B cell (primary cell): Measurements from ENCODE around the gene ADRM1. TPM values are rescaled to one million over a fixed set of nuclear protein-coding genes. Genes with fewer than 3 reads are reported as not detected.

Source experiments
- ATAC-seq: fragments of 200-7000 bp; cut with Tn5 transposase; one replicate; pipeline ENCODE4 v1.10.0; 2021; ENCODE audit warnings: low read depth, mild to moderate bottlenecking, moderate number of reproducible peaks, moderate library complexity
- CTCF ChIA-PET: fragments of 350-600 bp; sonication (Branson Sonifier 250); formaldehyde crosslinking; loops from one replicate; lab custom pipeline; 2021; ENCODE audit warnings: antibody characterized with exemption, inconsistent platforms; lab: Charles Lee
- POLR2A ChIA-PET: fragments of 350-600 bp; sonication (Branson Sonifier 250); formaldehyde crosslinking; loops from one replicate; lab custom pipeline; 2021; ENCODE audit warnings: antibody characterized with exemption; lab: Charles Lee
- DNase-seq: peaks from one replicate; pipeline ENCODE4 v3.0.0; 2013
- H2AFZ ChIP-seq: 2 replicates; pipeline ENCODE4 v1.6.1; 2012; ENCODE audit warnings: mild to moderate bottlenecking, low read depth, low read length; ENCODE audit not compliant: insufficient read depth, poor library complexity, severe bottlenecking
- H3K27ac ChIP-seq, 2 donors: 1 replicate in 1 of 2; 2 replicates in 1 of 2; pipeline ENCODE4 v1.5.1; 2012 to 2013; ENCODE audit warnings: low read length in 2 of 2, mild to moderate bottlenecking in 2 of 2, moderate library complexity in 1 of 2
- H3K27me3 ChIP-seq, 4 experiments: fragments of 200-600 bp in 1 of 4; sonication (generic) in 1 of 4; replicated peaks in 1 of 4; 1 replicate in 2 of 4; 2 replicates in 2 of 4; pipeline versions ENCODE4 v1.6.1 to v1.7.0; 2013 to 2016; ENCODE audit warnings: low read length in 3 of 4, mild to moderate bottlenecking in 2 of 4, mixed read lengths in 1 of 4, moderate library complexity in 1 of 4; ENCODE audit not compliant: insufficient read depth in 4 of 4, control insufficient read depth in 3 of 4; ENCODE audit errors: control extremely low read depth in 1 of 4
- H3K36me3 ChIP-seq, 2 experiments: replicated peaks in 1 of 2; 1 replicate in 1 of 2; 2 replicates in 1 of 2; pipeline versions ENCODE4 v1.6.1 to v1.7.1; 2013; ENCODE audit warnings: low read length in 1 of 2; ENCODE audit not compliant: insufficient read depth in 2 of 2, control insufficient read depth in 1 of 2; ENCODE audit errors: control extremely low read depth in 1 of 2, extremely low read depth in 1 of 2
- H3K4me1 ChIP-seq, 2 donors: fragments of 200-600 bp in 1 of 2; sonication (generic) in 1 of 2; 1 replicate in 1 of 2; 2 replicates in 1 of 2; pipeline versions ENCODE4 v1.5.1 to v1.6.1; 2013 to 2017; ENCODE audit warnings: low read length in 2 of 2; ENCODE audit not compliant: control insufficient read depth in 2 of 2, insufficient read depth in 2 of 2
- H3K4me2 ChIP-seq: replicated peaks from 2 replicates; pipeline ENCODE3; 2012; ENCODE audit warnings: mild to moderate bottlenecking, low read depth, low read length; ENCODE audit not compliant: poor library complexity, severe bottlenecking
- H3K4me3 ChIP-seq, 5 experiments: fragments of 200-600 bp in 1 of 5; sonication (generic) in 1 of 5; 1 replicate in 3 of 5; 2 replicates in 2 of 5; pipeline versions ENCODE4 v1.5.1 to v1.7.0; 2011 to 2016; ENCODE audit warnings: low read length in 4 of 5, mild to moderate bottlenecking in 4 of 5, low read depth in 2 of 5, control low read depth in 1 of 5, moderate library complexity in 1 of 5; ENCODE audit not compliant: insufficient read depth in 1 of 5; ENCODE audit errors: control extremely low read depth in 1 of 5, extremely low read depth in 1 of 5
- H3K79me2 ChIP-seq: fragments of 200-600 bp; sonication (generic); one replicate; pipeline ENCODE4 v1.6.0; 2016; ENCODE audit warnings: low read length; ENCODE audit not compliant: control insufficient read depth, insufficient read depth
- H3K9ac ChIP-seq: fragments of 200-600 bp; sonication (generic); 2 replicates; pipeline ENCODE4 v1.6.1; 2017; ENCODE audit warnings: mild to moderate bottlenecking, low read length, moderate library complexity
- H3K9me3 ChIP-seq, 3 donors: one replicate each; pipeline versions ENCODE4 v1.6.1 to v1.7.1; 2013; ENCODE audit warnings: low read length in 2 of 3; ENCODE audit not compliant: control insufficient read depth in 2 of 3, insufficient read depth in 1 of 3; ENCODE audit errors: control extremely low read depth in 1 of 3
- H4K20me1 ChIP-seq: 2 replicates; pipeline ENCODE4 v1.6.0; 2012; ENCODE audit warnings: mild to moderate bottlenecking, low read length; ENCODE audit not compliant: insufficient read depth, control insufficient read depth, poor library complexity, severe bottlenecking
- H3K27ac Mint-ChIP-seq: one replicate; pipeline ENCODE4 v1.8.0; 2021; ENCODE audit warnings: mixed read lengths
- H3K27me3 Mint-ChIP-seq: one replicate; pipeline ENCODE4 v1.8.0; 2021; ENCODE audit warnings: mixed read lengths
- H3K4me1 Mint-ChIP-seq: one replicate; pipeline ENCODE4 v1.8.0; 2021; ENCODE audit warnings: mixed read lengths
- H3K4me3 Mint-ChIP-seq: one replicate; pipeline ENCODE4 v1.8.0; 2021; ENCODE audit warnings: mixed read lengths
- H3K9me3 Mint-ChIP-seq: one replicate; pipeline ENCODE4 v1.8.0; 2022; ENCODE audit warnings: mixed read lengths; ENCODE audit not compliant: insufficient read depth
- EZH2 ChIP-seq: IDR thresholded peaks from 2 replicates; pipeline ENCODE4 v1.6.1; 2012; ENCODE audit warnings: borderline replicate concordance, low read depth, mild to moderate bottlenecking, moderate library complexity, low read length; ENCODE audit not compliant: insufficient read depth, poor library complexity, severe bottlenecking
- WGBS: methylation state at CpG from one replicate; pipeline ENCODE4 v1.1.5; 2013; ENCODE audit warnings: missing lambda C conversion rate; ENCODE audit not compliant: insufficient coverage; 5-methylcytosine and 5-hydroxymethylcytosine counted together
- intact Hi-C: fragments of 100-400 bp; cut with micrococcal nuclease; formaldehyde crosslinking; loops from one replicate; pipeline ENCODE4 v1.10.0; 2022
- polyA plus RNA-seq: library from polyadenylated mRNA; depleted of rRNA; stranded (reverse); fragments of >200 nt; gene quantifications from 2 replicates; pipeline ENCODE4 v1.2.3, GENCODE V29; 2012
- total RNA-seq, 2 donors: library from RNA; stranded (reverse); fragments of 120-200 nt in 1 of 2; gene quantifications; 1 replicate in 1 of 2; 2 replicates in 1 of 2; pipeline versions ENCODE4 v1.2.3 to v1.2.4, GENCODE V29; 2013 to 2022
- TF ChIP-seq, protein P1 (sequence below): fragments of 200-600 bp; IDR thresholded peaks from one replicate; pipeline ENCODE4 v1.8.0; 2022; ENCODE audit warnings: antibody characterized with exemption, mild to moderate bottlenecking

Gene ADRM1
- total and polyA plus RNA-seq, 2 donors (not counting 1 experiment from before 2014, with no cell fraction given): 73.9 to 87.2 TPM

DNA sequence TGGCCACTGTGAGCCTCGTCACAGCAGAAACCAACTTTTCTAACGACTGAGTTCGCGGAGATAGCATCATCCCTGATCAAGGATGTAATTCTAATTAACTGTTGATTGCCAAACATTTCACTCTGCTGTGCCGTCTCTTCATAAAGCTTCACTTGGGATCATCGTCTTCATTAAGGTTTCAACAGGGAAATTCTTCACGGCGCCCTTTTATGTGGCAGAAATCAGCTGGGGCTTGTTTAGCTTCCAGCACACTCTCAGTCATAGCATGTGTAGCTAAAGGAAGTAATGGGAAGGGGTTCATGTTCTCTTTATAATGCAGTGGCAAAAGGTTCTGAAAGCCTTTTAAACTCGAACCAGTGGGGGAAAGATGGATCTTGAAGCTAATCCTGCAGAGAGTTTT lies 8.9 kb upstream of the ADRM1 start:
- ChIA-PET CTCF (no interaction called here), POLR2A (no interaction called here)
- Histone ChIP-seq H3K79me2 (no peaks in the 10 kb centered on the region), H3K9me3 (no peaks in the 10 kb centered on the region), H3K4me3 (no peak overlapping the region), H3K4me2 (no peak overlapping the region), H3K9ac (no peak overlapping the region), H4K20me1 (no peaks in the 10 kb centered on the region), H3K27ac (peak overlapping the region; percentile 9 to 60), H3K36me3 (peaks cover 0 to 40% of the 10 kb centered on the region in 2 experiments), H2AFZ (no peak overlapping the region), H3K27me3 (no peaks in the 10 kb centered on the region), H3K4me1 (peaks cover 0 to 36% of the 10 kb centered on the region in 2 donors)
- Mint-ChIP-seq H3K9me3 (no peaks in the 10 kb centered on the region), H3K4me3 (peak overlapping the region; percentile 9), H3K4me1 (peaks cover 26% of the 10 kb centered on the region), H3K27me3 (no peaks in the 10 kb centered on the region), H3K27ac (peak overlapping the region; percentile 67)
- DNase-seq (no peak), ATAC-seq (no peak)
- intact Hi-C loops: no loop called here
- TF ChIP-seq, protein P1, sequence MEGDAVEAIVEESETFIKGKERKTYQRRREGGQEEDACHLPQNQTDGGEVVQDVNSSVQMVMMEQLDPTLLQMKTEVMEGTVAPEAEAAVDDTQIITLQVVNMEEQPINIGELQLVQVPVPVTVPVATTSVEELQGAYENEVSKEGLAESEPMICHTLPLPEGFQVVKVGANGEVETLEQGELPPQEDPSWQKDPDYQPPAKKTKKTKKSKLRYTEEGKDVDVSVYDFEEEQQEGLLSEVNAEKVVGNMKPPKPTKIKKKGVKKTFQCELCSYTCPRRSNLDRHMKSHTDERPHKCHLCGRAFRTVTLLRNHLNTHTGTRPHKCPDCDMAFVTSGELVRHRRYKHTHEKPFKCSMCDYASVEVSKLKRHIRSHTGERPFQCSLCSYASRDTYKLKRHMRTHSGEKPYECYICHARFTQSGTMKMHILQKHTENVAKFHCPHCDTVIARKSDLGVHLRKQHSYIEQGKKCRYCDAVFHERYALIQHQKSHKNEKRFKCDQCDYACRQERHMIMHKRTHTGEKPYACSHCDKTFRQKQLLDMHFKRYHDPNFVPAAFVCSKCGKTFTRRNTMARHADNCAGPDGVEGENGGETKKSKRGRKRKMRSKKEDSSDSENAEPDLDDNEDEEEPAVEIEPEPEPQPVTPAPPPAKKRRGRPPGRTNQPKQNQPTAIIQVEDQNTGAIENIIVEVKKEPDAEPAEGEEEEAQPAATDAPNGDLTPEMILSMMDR: no peak
- no peak for TF ChIP-seq EZH2
- WGBS: 97% methylated on average over 6 of the region's 9 CpGs

DNA sequence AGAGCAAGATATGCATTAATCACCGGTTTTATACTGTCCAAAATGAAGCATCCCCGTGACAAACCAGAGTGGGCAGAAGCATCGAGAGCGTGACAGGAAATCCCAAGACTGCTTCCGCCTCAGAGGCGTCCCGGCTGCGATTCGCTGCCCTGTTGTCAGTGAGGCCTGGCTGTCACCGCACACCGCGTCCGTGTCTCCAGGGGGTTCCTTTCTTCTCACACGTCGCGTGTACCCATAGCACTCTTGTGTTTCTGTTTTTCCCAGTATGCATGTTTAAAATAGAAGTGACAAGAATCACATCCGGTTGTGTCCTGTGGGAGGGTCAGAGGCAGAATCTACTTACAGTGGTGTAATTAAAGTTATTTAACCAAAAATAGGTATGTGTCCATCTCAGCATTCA lies 8.3 kb upstream of the ADRM1 start:
- Histone ChIP-seq H3K36me3 (peaks cover 0 to 36% of the 10 kb centered on the region in 2 experiments), H3K9ac (no peak overlapping the region), H3K27ac (peak overlapping the region in 1 of 2 donors; percentile 9), H2AFZ (no peak overlapping the region), H3K4me2 (no peak overlapping the region), H3K27me3 (no peaks in the 10 kb centered on the region), H3K79me2 (no peaks in the 10 kb centered on the region), H3K4me3 (no peak overlapping the region), H3K4me1 (peaks cover 0 to 36% of the 10 kb centered on the region in 2 donors), H3K9me3 (no peaks in the 10 kb centered on the region), H4K20me1 (no peaks in the 10 kb centered on the region)
- peak overlapping the region; percentile 77 for H3K27ac Mint-ChIP-seq
- ChIA-PET CTCF (no interaction called here), POLR2A (no interaction called here)
- DNase-seq (peak; percentile 54), ATAC-seq (peak; percentile 29)
- H3K4me3 Mint-ChIP-seq: peak overlapping the region; percentile 39
- 79% methylated on average over 13 of the region's 17 CpGs for WGBS
- no peaks in the 10 kb centered on the region for H3K27me3 Mint-ChIP-seq
- intact Hi-C loops: no loop called here
- H3K9me3 Mint-ChIP-seq: no peaks in the 10 kb centered on the region
- no peak for TF ChIP-seq EZH2
- TF ChIP-seq, protein P1: no peak
- H3K4me1 Mint-ChIP-seq: peaks cover 26% of the 10 kb centered on the region
